ENCODE results near the gene PLD4. TPM values are rescaled to one million over a fixed set of nuclear protein-coding genes. Genes with fewer than 3 reads are reported as not detected.

Gene PLD4
- total RNA-seq, 1 experiment from 2014 or later: not detected

GRCh38 chr14:104931304-104931770, 6.7 kb downstream of the PLD4 start:
- H3K4me2 ChIP-seq: no peak overlapping the region
- BruUV-seq (replicated peaks): no TSS peak
- H3K9me2 ChIP-seq (ENCODE audit: insufficient read depth): no peaks in the 10 kb centered on the region
- intact Hi-C loops (cut with micrococcal nuclease; ENCODE audit: unreplicated experiment): loop anchor here (5.0 kb wide), 1 partner anchor 36 kb away; no protein-coding TSS in a partner anchor
- no peaks in the 10 kb centered on the region for H3K79me2 ChIP-seq (ENCODE audit: low read depth)
- H3K27me3 ChIP-seq (ENCODE audit: insufficient read depth, low read depth): peaks cover 12% of the 10 kb centered on the region; the same call in 1 of the 2 replicates
- H3K4me3 ChIP-seq: no peak overlapping the region
- no peaks in the 10 kb centered on the region for H4K20me1 ChIP-seq (ENCODE audit: insufficient read depth)
- H3K9me3 ChIP-seq (ENCODE audit: insufficient read depth, low read depth): no peaks in the 10 kb centered on the region
- no peak overlapping the region for H2AFZ ChIP-seq
- ChIA-PET CTCF (no interaction called here), POLR2A (ENCODE audit: unreplicated experiment) (no interaction called here)
- DNase-seq: no peak
- TF ChIP-seq CTCF (conservative IDR thresholded peaks at IDR 0.05) (no peak), EZH2 (IDR thresholded peaks at IDR 0.05; ENCODE audit: low read depth) (no peak)
- peaks cover 3% of the 10 kb centered on the region; the same call in 1 of the 2 replicates for H3F3A ChIP-seq (ENCODE audit: insufficient read depth, low read depth)
- no peak overlapping the region for H3K27ac ChIP-seq
- H3K36me3 ChIP-seq (ENCODE audit: low read depth): no peaks in the 10 kb centered on the region
- no peaks in the 10 kb centered on the region for H3K4me1 ChIP-seq (replicated peaks; ENCODE audit: insufficient read depth)

DNA sequence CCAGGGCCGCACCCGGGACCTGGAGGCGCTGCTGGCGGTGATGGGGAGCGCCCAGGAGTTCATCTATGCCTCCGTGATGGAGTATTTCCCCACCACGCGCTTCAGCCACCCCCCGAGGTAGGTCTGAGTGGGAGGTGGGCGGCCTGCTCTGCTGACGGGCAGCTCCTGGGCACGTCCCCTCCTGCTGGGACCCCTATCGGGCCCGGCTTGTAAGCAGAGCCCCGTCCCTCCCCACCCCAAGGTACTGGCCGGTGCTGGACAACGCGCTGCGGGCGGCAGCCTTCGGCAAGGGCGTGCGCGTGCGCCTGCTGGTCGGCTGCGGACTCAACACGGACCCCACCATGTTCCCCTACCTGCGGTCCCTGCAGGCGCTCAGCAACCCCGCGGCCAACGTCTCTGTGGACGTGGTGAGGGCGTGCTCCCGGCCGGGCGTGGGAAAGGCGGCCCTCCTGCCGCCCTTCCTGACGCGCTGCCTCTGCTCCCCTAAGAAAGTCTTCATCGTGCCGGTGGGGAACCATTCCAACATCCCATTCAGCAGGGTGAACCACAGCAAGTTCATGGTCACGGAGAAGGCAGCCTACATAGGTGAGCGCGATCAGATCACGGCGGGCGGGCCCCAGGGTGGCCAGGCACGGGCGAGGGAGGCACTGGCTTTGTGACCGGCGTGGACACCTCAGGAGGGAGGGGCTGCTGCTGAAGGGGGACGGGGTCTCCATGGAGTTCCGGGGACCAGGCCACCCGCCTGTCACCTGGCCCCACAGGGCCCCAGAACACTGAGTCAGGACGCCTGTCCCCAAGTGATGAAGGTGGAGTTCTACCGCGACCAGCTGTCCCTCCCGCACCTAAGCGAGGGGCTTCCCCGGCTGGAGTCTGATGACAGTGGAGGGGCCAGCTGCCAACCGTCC, 7.3 kb downstream of the PLD4 start:
- Histone ChIP-seq H3F3A (ENCODE audit: insufficient read depth, low read depth) (peaks cover 3% of the 10 kb centered on the region; the same call in 1 of the 2 replicates), H3K4me2 (no peak overlapping the region), H4K20me1 (ENCODE audit: insufficient read depth) (no peaks in the 10 kb centered on the region), H3K79me2 (ENCODE audit: low read depth) (no peaks in the 10 kb centered on the region), H3K9me2 (ENCODE audit: insufficient read depth) (no peaks in the 10 kb centered on the region), H3K27me3 (ENCODE audit: insufficient read depth, low read depth) (peaks cover 13% of the 10 kb centered on the region; the same call in 1 of the 2 replicates), H3K4me3 (no peak overlapping the region), H3K27ac (no peak overlapping the region), H3K4me1 (replicated peaks; ENCODE audit: insufficient read depth) (no peaks in the 10 kb centered on the region), H3K36me3 (ENCODE audit: low read depth) (no peaks in the 10 kb centered on the region), H2AFZ (no peak overlapping the region), H3K9me3 (ENCODE audit: insufficient read depth, low read depth) (no peaks in the 10 kb centered on the region)
- intact Hi-C loops (cut with micrococcal nuclease; ENCODE audit: unreplicated experiment): loop anchor here (5.0 kb wide), 1 partner anchor 35 kb away; no protein-coding TSS in a partner anchor
- BruUV-seq (replicated peaks): no TSS peak
- ChIA-PET CTCF (no interaction called here), POLR2A (ENCODE audit: unreplicated experiment) (interaction anchor here (0.7 kb wide), 1 partner anchor 40 kb away, joined by 5 read pairs; no protein-coding TSS in a partner anchor)
- TF ChIP-seq EZH2 (IDR thresholded peaks at IDR 0.05; ENCODE audit: low read depth) (no peak), CTCF (conservative IDR thresholded peaks at IDR 0.05) (no peak)
- no peak for DNase-seq

- Histone ChIP-seq H3F3A (ENCODE audit: insufficient read depth, low read depth) (peaks cover 3% of the 10 kb centered on the region; the same call in 1 of the 2 replicates), H4K20me1 (ENCODE audit: insufficient read depth) (no peaks in the 10 kb centered on the region), H3K79me2 (ENCODE audit: low read depth) (no peaks in the 10 kb centered on the region), H3K27ac (no peak overlapping the region), H3K9me2 (ENCODE audit: insufficient read depth) (no peaks in the 10 kb centered on the region), H3K36me3 (ENCODE audit: low read depth) (no peaks in the 10 kb centered on the region), H3K9me3 (ENCODE audit: insufficient read depth, low read depth) (no peaks in the 10 kb centered on the region), H3K4me3 (peak overlapping the region; percentile 71), H3K4me1 (replicated peaks; ENCODE audit: insufficient read depth) (no peaks in the 10 kb centered on the region), H2AFZ (peak overlapping the region; percentile 86), H3K27me3 (ENCODE audit: insufficient read depth, low read depth) (peaks cover 21% of the 10 kb centered on the region; the same call in 1 of the 2 replicates), H3K4me2 (peak overlapping the region; percentile 90)
- peak; percentile 38 to 77 for DNase-seq
- peak; percentile 69 for TF ChIP-seq CTCF (conservative IDR thresholded peaks at IDR 0.05)
- no peak for TF ChIP-seq EZH2 (IDR thresholded peaks at IDR 0.05; ENCODE audit: low read depth)
- CTCF ChIA-PET: interaction anchor here (0.9 kb wide), 1 partner anchor 36 kb away, joined by 3 read pairs; no protein-coding TSS in a partner anchor
- intact Hi-C loops (cut with micrococcal nuclease; ENCODE audit: unreplicated experiment): loop anchor here (5.0 kb wide), 1 partner anchor 34 kb away; no protein-coding TSS in a partner anchor
- BruUV-seq (replicated peaks): no TSS peak
- POLR2A ChIA-PET (ENCODE audit: unreplicated experiment): interaction anchor here (0.7 kb wide), 1 partner anchor 39 kb away, joined by 5 read pairs; no protein-coding TSS in a partner anchor
Measured at GRCh38 chr14:104932676-104933631, 8.3 kb downstream of the PLD4 start.

Measured in PC-9 (cell line).